Activated CD8-positive, alpha-beta memory T cell treated with anti-CD3 and anti-CD28 coated beads, Interleukin-2, amount 50 U/mL, for 48 hours (primary cell): Measurements from ENCODE around the gene PIGBOS1.
A peak's percentile ranks its signal among the peaks of the same experiment; 100 is the strongest.
"Not testable (repeated sequence)": the region's sequence is repeated elsewhere in the genome, so short reads cannot be mapped to it uniquely, and the experiment has no call there.

Source experiments
- DNase-seq: peaks from one replicate; pipeline ENCODE4 v3.0.0-alpha.2; 2020

PIGBOS1 gene, protein sequence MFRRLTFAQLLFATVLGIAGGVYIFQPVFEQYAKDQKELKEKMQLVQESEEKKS

DNA sequence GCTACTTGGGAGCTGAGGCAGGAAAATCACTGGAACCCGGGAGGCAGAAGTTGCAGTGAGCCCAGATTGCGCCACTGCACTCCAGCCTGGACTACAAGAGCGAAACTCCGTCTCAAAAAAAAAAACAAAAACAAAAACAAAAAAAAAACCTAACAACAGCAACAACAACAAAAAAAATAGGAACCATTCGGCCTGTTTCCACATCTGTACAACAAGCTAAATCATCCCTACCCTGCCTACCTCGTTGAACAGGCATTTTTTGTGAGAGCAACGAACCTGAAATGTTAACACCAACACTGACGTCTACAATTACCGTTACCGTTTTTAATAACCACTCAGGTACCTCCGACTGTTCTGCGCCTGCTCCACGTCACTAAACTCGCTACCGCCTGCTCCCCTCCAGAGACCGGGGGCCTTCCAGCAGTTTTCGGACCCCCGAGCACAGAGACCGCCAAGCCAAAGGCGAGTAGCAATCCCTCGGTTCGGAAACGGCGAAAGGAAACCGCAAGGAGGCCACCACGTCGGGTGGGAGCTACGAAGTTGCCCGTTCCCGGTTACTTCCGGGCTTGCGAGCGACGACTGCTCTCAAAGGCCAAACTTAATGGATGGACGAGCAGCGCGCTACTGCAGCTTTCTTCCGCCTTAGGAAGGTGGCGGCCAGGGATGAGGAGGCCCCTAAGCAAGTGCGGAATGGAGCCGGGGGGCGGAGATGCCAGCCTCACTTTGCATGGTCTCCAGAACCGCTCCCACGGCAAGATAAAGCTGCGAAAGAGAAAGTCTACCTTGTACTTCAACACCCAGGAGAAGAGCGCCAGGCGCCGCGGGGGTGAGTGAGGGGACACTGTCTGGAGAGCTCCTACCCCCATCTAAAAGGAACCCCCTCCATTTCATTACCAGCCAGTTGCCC lies at the start of gene PIGBOS1, which contains the start of gene PIGB:
Gene PIGBOS1, minus strand, starts transcription at position 536 of the 907 bp plus-strand sequence. CDS start 1,331 bp downstream, outside the sequence.
Gene PIGB, plus strand, starts transcription at position 635 of the 907 bp plus-strand sequence. Its CDS starts 29 bp downstream, at position 664.
- DNase-seq = peak; percentile 88

DNA sequence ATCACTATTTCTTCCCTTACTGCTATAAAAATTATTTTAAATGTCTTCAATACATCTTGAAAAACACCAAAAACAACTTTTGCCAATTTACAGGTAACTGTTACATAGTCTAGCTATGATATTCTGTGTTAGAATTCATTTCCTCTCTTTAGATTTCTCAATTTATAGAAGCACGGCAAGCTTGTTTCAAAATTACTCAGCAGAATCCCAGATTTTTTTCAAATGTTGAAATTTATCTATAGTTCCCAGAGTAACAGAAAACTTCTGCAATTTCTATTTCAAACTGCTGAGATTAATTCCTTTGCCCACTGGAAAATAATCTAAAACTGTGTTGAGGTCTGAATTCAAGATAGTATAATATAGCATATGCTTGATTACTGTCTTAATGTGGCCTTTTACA lies 48.1 kb upstream of the PIGBOS1 start:
- no peak for DNase-seq

DNA sequence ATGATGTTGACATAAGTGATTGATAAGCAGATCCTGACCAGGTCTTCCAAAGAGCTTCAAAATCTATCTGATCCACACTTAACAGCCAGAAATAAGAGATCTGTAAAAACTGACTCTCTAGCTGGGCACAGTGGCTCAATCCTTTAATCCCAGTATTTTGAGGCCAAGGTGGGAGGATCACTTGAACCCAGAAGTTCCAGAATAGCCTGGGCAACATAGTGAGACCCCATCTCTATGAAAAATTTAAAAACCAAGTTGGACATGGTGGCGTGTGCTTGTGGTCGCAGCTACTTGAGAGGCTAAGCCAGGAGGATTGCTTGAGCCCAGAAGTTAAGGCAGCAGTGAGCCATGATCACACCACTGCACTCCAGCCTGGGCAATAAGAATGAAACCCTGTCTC lies 43.7 kb upstream of the PIGBOS1 start:
- DNase-seq = no peak

DNA sequence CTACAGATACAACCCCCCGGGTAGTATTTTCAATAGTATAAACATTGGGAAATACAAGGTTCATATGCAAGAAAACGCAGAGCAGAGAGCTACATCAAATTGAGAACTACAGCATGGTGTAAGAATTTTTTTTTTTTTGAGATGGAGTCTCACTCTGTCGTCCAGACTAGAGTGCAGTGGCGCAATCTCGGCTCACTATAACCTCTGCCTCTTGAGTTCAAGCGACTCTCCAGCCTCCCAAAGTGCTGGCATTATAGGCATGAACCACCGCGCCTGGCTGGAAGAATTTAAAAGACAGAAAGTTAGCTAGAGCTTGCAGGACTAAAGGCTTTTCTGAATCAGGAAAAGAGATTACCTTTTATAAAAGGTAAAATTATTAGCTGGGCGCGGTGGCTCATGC lies 42.1 kb upstream of the PIGBOS1 start:
- no peak for DNase-seq

DNA sequence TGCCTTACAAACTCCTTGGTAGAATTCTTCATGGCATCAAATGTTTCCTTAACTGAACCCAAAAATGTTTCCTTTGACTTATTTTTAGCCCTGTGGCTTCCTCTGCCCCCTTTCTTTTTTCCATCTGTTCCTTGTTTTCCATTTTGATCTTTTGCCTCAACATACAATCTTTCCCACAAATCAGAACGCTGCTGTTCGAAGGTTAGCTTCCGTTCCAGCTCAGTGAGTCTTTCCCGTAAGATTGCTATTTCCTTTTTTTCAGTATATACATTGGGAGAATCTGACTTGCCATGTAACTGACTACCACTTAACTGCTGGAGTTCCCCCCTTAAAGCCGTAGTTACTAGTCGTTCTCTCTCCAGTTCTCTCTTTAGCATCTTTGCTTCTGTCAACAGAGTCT lies 41.3 kb upstream of the PIGBOS1 start:
- no peak for DNase-seq

DNA sequence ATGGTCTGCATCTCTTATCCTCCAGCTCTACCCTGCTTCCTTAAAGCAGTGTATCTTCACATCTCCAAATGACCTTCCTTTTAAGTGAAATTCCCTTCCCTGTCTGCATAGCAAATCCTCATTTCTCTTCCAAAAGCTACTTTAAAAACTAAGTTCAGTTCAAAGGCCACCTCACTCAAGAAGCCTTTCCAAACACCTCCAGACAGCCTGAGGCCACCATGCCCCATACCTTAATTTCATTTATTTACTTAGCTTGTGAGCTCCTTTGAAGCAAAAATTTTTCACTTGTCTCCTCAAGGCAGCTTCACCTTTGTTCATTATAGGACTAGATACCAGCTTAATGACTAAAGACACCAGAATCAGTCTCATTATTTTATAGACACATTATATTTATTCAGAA lies 39.5 kb upstream of the PIGBOS1 start:
- DNase-seq = no peak

DNA sequence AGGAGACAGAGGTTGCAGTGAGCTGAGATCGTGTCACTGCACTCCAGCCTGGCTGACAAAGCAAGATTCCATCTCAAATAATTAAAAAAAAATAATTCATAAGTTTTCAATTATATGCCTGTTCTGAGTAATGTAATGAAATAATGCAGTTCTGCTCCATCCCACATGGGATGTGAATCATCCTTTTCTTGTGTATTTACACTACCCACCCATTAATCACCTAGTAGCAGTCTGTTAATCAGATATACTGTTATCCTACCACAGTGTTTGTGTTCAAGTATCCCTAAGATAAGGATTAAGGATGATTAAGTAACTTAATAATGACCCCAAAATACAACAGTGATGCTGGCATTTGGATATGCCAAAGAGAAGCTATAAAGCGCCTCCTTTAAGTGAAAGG lies 38.9 kb upstream of the PIGBOS1 start:
- no peak for DNase-seq

DNA sequence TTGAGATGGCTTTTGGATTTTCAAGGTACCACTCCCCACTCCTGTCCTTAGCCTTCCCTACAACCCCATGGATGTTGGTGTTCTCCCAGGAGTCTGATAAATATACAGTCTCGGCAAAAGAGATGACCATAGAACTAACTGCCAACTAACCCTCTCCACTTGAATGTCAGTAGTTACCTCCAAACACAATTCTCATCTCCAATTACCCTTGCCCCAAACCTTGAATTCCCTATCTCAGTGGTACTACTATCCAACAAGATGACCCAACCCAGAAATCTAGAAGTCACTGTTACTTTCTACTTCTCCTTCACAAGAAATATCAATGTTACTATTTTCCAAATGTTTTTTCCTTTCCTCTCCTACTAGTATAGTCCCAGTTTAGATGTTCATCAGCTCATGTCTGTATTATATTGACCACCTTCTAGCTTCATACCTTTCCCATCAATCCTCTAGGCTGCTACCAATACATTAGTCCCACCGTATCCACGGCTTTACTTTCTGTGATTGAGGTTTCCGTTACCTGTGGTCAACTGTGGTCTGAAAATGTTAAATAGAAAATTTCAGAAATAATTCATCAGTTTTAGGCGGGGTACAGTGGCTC lies 38.2 kb upstream of the PIGBOS1 start:
- DNase-seq = no peak

DNA sequence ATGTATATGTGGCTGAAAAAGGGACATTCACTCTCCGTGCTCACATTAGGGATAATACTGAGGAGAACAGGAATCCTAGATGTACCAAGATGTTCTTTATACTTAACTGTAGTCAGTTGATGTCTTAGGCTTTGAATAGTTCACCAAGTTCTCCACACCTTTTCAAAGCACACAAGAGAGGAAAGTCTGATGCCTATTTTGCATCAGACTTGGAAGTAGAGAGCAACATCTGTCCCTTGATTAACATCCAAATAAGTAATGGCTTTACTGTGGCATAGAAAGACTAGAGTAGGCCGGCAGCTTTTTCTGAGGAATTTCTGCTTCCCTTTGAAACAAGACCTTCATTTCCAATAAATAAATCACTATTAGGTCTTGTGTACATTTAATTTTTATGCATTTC lies 34.1 kb upstream of the PIGBOS1 start:
- no peak for DNase-seq

DNA sequence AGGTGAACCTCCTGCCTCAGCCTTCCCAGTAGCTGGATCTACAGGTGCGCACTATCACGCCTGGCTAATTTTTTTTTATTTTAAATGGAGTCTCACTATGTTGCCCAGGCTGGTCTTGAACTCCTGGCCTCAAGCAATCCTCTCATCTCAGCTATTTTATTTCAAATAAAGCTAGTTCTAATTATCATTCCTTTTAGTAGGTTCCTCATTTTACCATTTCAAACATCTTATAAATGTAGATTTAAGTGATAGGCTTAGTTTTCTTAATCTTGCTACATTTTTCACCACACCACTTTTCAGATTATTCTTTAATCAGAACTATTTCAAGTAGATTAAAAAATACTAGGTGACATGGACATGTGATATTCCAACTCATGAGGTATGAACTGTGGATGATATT lies 30.4 kb upstream of the PIGBOS1 start:
- no peak for DNase-seq

DNA sequence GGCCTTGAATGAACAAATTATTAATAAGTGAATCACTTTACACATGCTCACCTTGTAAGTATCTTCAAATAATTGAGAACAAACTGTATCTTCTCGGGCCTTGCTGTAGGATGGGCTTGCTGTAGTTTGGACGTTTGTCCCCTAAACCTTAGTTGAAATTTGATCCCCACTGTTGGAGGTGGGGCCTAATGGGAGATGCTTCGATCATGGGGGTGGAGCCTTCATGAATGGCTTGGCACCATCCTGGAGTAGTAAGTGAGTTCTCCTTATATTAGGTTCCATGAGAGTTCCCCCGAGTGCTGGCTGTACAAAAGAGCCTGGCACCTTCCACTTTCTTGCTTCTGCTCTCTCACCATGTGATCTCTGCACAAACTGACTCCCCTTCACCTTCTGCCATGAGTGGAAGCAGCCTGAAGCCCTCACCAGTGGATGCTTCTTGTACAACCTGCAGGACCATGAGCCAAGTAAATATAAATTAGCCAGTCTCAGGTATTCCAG lies 29.4 kb upstream of the PIGBOS1 start:
- DNase-seq = no peak

DNA sequence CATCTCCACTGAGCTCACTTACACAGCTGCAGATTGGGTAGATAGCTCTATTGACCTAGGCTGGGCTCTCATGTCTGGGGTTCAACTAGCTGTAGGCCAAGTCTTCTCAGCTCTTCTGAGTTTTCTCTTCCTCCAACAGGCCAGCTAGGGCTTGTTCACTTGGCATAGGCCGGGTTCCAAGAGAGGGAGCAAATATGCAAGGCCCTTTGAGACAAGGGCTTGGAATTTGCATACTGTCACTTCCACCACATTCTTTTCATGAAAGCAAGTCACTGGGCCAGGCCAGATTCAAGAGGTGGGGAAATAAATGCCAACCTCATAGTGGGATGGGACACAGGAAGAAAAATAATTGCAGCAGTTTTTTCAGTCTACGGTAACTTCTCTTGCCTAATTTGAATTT lies 25.3 kb upstream of the PIGBOS1 start:
- no peak for DNase-seq

DNA sequence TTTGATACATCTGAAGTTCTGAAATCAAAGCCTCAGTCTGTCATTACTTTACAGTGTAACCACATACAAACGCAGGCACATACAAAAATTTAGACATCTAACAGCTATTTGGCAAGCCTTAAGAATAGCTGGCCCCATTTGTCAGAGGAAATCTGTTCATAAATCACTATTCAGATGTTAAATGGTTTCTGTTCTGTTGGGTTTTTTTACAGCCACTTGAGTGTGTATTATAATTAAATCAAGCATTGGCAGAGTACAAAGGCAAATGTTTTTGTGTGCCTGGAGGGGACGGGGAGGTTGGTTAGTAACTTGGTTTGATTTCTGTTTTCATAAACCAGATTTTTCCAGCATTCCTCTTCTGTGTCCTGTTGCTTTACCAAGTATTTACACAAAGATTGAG lies 24.2 kb upstream of the PIGBOS1 start:
- no peak for DNase-seq

DNA sequence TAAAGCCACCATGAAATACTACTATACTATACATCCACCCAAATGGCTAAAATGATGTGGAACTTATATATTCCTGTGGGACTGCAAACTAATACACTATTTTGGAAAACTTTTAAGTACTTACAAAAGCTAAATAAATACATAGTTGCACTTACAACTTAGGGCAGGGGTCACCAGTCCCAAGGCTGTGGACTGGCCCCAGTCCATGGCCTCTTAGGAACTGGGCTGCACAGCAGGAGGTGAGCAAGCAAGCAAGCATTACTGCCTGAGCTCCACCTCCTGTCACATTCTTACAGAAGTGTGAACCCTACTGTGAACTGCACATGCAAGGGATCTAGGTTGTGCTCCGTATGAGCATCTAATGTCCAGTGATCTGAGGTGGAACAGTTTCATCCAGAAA lies 18.2 kb upstream of the PIGBOS1 start:
- DNase-seq = no peak

DNA sequence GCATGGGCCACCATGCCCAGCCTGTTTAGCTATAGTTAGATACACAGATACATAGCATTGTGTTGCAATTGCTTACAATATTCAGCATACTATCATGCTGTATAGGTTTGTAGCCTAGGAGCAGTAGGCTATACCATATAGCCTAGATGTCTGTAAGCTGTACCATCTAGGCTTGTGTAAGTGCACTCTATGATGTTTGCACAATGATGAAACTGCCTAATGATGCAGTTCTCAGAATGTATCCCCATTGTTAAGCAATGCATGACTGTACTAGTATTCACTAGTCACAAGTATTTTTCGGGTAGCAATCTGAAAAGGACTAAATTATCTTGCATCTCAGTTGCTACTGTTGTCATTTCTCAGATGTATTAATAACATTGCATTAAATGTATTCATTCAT lies 16.1 kb upstream of the PIGBOS1 start:
- DNase-seq = no peak

DNA sequence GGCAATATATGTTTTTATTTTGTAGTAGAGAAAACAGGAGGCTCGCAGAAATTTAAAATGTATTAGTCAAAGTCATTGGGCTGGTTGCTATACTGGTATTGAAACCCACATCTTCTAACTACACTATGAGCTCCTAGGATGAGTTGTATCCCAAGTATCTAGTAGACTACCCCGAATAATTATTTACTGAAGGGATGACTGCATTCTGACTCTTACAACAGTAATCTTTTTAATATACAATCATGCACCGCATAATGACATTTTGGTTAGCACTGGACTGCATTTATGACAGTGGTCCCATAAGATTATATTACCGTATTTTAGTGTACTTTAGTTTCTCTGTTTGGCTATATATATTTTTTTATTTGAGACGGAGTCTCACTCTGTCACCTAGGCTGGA lies 15.4 kb upstream of the PIGBOS1 start:
- no peak for DNase-seq

DNA sequence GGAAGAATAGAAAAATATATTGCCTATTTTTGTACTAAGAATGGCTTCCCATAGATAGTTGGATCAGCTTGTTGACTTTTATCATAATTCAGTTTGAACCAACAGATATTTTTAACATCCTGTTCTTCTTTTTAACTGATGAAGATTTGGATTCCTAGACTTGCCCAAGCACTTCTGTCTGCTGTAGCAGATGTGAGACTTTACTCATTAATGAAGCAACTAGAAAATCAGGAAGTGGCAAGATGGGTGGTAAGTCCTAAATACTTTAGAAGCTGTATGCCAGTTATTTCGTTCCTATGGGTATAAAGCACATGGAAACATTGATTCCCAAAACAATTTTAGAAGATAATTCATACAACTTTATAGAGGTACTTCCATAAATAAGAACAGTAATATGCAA lies 8.5 kb upstream of the PIGBOS1 start:
- no peak for DNase-seq

DNA sequence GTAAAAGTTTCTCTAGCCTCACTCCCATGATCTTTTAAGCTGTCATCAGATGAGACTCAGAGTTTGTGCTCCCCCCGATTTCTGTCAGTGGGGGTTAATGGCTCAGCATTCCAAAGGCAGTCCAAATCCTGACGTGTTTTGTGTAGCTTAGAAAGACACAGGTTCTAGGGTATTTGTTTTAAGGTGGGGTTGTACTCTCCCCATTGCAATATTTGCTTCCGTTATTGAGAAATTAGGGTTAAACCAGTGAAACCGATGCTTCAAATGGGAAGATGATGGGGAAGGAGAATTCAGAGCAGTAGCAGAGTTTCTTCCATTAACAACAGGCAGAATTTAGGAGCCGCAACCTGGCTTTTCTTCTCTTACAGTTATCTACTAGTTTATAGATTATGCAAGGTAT lies 3.5 kb upstream of the PIGBOS1 start:
- DNase-seq = no peak

DNA sequence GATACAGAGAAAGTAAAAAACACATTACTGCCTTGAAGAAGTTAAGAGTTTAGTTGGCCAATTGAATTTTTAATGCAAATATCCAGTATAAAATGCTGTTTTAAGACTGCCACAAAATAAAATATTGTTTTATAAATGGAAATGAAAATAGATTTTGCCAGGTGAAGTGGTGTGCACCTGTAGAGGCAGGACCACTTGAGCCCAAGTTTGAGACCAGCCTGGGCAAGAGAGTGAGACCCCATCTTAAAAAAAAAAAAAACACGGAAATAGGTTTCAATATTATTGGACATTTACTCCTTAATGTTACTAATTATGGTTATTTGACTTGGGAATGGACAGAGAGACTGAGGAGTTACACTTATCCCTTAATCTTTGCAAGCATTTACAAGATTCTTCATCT lies 2.0 kb upstream of the PIGBOS1 start:
- DNase-seq = no peak

DNA sequence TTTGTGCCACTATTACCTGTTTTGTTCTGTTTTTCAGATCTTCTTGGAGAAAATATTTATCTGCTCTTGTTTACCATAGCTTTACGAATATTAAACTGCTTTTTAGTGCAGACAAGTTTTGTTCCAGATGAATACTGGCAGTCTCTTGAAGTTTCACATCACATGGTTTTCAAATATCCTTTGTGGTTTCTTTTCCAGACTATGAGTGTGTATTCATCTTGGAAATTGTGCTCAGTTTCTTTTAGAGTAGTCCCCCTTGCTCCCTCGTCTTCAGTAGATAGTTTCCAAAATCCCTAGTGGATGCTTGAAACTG lies 1.3 kb upstream of the PIGBOS1 start:
- DNase-seq = no peak

DNA sequence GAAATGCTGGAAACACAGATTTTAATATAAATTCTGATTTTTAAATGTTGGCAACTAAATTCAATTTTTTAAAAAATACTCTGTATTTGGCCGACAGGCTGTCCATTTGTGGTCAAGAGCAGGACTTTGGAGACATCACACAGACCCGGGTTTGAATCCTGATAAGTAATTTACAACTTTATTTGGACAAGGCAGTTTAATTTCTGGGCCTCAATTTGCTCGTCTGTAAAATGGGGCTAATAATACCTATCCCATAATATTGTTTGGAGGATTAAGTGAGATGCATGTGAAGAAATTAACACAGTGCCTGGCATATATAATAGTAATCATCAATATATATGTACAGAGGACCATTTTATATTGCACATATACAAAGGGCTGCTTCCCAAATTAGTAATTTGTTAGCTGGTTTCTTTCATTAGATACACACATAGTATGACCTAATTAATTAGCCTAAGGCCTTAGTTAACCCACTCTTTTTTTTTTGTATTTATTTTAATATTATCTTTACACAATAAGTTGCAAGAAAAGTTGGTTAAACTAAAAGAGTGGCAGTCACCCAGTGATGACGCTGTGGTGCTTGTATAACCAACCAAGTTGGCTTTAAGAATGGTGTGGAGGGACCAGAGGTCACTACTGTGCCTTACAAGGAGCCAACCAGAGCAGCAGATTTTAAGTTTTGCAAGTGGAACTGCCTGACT lies 764 bp upstream of the PIGBOS1 start:
- DNase-seq = no peak

DNA sequence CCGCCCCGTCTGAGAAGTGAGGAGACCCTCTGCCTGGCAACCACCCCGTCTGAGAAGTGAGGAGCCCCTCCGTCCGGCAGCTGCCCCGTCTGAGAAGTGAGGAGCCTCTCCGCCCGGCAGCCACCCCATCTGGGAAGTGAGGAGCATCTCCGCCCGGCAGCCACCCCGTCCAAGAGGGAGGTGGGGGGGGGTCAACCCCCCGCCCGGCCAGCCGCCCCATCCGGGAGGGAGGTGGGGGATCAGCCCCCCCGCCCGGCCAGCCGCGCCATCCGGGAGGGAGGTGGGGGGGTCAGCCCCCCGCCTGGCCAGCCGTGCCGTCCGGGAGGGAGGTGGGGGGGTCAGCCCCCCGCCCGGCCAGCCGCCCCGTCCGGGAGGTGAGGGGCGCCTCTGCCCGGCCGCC lies 16.1 kb downstream of the PIGBOS1 start:
- not testable (repeated sequence) for DNase-seq

DNA sequence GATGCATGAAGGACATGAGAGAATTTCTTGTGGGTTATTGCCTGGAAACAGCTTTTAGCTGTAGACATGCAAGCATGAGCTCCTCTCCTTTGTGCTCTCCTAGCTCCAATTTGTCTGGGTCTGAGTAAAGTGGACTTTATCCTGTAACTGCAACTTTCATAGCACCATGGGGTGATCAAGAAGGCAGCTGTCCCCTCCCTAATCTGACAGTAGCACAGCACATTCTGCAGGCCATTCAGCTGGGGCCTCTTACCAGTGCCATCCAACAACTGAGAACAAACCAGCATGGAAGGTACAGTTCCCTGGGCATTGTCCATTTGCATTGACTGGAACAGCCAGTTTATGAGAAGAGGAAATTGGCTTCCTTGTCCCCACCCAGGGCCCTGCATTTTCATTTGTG lies 21.6 kb downstream of the PIGBOS1 start:
- DNase-seq = no peak
